ENCODE data around the gene ELFN1.

The ELFN1 gene

DNA sequence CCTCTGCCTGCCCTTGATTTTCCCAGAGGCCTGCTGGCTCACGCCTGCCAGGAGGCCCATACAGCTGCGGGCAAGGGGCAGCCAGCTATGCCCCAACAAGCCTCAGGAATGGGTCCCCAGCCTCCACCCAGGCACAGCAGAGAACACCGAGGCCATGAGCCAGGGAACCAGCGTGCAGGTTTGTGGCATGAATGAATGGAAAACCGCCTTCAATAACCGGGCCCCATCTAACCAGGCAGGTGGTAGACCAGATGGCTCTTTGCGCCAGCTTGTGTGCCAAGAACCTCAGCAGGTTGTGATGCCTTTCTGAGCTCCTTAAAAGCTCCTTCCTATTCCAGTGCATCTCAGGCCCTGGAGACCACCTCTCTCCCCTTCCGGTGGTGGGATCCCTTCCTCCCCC is 50.2 kb downstream of the ELFN1 start:
- Histone ChIP-seq H3K36me3 (ENCODE audit: control insufficient read depth, insufficient read depth, low read length) (no peaks in the 10 kb centered on the region), H3K4me3 (replicated peaks; ENCODE audit: low read depth, low read length) (no peak overlapping the region), H3K27me3 (replicated peaks; ENCODE audit: control insufficient read depth, insufficient read depth, low read length) (no peaks in the 10 kb centered on the region)
- TF ChIP-seq CTCF (IDR thresholded peaks at IDR 0.05; ENCODE audit: insufficient read depth, low read length, poor library complexity, severe bottlenecking), result no peak
- no peak for DNase-seq (ENCODE audit: extremely low read depth, insufficient read length)

DNA sequence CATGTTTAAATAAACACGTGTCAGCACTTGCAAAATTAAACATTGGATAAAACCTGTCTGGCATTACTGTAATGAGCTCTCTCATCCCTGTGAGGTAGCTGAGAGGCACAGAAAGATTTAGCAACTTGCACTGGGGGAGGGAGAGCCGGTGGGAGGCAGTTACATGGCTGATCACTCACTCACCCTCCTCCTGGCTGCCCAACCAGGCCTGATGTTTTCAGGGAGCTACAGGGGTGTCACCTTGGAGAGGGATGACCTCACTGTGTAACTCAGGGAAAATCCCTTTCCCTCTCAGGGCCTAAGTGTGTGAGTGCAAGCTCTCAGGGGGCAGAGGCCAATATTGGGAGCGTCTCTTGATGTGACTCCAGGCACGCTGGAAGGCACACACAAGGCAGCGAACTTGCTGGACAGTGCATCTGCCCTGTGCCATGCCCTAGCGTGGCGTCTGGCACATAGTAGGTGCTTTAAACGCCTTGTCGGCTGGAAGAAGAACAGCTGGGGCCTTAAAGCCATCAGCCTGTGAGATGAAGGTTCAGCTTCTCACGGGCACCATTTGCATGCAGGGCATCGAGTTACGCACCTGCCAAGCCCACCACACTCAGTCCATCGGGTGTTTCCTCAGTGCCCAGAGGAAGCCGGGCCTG is 51.1 kb downstream of the ELFN1 start:
- Histone ChIP-seq H3K4me3 (replicated peaks; ENCODE audit: low read depth, low read length) (no peak overlapping the region), H3K27me3 (replicated peaks; ENCODE audit: control insufficient read depth, insufficient read depth, low read length) (no peaks in the 10 kb centered on the region)
- no peak for TF ChIP-seq CTCF (IDR thresholded peaks at IDR 0.05; ENCODE audit: insufficient read depth, low read length, poor library complexity, severe bottlenecking)

DNA sequence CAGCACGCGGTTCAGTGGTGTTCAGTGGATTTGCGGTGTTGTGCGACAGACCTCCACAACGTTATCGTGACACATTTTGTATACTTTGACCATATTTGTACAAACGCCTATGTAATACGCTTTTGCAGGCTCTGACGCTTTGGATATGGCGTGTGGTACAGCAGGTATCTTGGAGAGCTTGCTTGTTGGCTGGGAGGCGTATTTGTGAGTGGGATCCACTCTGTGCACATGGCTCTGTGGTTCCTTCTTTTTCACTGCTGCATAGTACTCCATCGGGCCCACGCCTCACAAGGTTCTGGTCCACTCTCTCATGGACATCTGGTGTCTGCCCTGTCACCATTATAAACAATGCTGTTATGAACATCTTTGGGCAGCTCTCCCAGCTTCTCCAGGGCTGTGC is 53.2 kb downstream of the ELFN1 start:
- Histone ChIP-seq H3K36me3 (ENCODE audit: control insufficient read depth, insufficient read depth, low read length) (no peaks in the 10 kb centered on the region), H3K4me3 (replicated peaks; ENCODE audit: low read depth, low read length) (no peak overlapping the region), H3K27me3 (replicated peaks; ENCODE audit: control insufficient read depth, insufficient read depth, low read length) (no peaks in the 10 kb centered on the region)
- no peak for DNase-seq (ENCODE audit: extremely low read depth, insufficient read length)
- TF ChIP-seq CTCF (IDR thresholded peaks at IDR 0.05; ENCODE audit: insufficient read depth, low read length, poor library complexity, severe bottlenecking), result no peak

More for the DNA sequence above, 51.1 kb downstream of the ELFN1 start:
- no peak for DNase-seq (ENCODE audit: extremely low read depth, insufficient read length)
- no peaks in the 10 kb centered on the region for H3K36me3 ChIP-seq (ENCODE audit: control insufficient read depth, insufficient read depth, low read length)

DNA sequence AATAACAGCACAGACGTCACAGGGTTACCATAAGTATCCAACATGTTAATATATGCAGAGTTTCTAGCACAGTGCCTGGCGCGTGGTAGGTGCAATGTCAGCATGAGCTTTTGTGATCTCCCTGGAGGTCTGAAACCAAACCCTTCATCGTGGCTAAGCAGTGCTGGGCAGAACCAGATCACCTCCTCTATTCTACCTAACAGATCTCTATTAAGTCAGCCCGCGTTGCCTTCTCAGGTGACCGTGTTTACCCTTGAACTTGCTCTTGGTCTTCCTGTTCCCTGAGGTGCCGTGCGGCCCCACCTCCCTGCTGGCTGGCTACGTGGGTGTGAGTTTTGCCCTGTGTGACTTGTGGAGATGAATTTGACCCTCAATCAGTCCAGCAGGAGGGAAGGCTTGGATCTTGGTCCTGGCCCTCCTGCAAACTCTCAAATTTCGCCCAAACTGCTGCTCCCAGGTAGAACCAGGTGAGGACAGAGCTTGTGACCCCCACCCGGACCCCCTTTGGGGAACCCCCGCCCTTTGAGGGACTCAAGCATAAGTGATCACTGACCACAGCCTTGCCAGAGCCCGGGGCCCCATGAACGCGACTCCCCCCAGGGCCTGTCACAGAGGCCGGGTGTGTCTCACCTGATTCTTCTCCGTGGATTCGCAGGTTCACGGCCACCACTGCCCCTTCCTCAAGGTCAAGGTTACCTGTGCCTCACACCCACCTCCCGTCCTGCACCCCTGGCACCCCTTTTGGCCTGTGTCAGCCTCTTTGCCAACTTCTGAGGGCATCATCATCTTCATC is 54.2 kb downstream of the ELFN1 start:
- TF ChIP-seq CTCF (IDR thresholded peaks at IDR 0.05; ENCODE audit: insufficient read depth, low read length, poor library complexity, severe bottlenecking), result no peak
- DNase-seq (ENCODE audit: extremely low read depth, insufficient read length), result no peak
- Histone ChIP-seq H3K36me3 (ENCODE audit: control insufficient read depth, insufficient read depth, low read length) (no peaks in the 10 kb centered on the region), H3K4me3 (replicated peaks; ENCODE audit: low read depth, low read length) (no peak overlapping the region), H3K27me3 (replicated peaks; ENCODE audit: control insufficient read depth, insufficient read depth, low read length) (no peaks in the 10 kb centered on the region)

DNA sequence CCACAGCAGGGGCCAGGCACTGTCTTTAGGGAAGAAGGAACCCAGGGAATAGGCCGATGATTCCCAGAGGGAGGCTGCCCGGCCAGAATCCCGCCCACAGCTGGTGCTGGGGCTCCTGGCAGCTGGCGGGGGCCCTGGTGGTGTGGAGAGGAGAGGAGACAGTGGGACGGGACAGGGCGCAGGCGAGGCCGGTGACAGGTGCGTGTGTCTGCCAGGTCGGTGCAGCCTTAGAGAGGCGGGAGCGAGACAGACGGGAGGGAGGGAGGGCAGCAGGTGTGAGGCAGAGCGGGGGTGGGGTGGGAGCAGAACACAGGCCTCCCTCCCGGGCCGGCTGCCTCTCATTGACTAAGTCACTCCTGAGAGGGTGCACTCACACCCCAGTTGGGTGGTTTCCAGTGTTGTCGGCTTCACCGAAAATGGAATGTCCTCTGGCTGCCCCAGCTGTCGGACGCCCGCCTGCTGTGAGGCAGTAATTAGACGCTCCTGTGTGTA is 55.2 kb downstream of the ELFN1 start:
- no peak overlapping the region for H3K4me3 ChIP-seq (replicated peaks; ENCODE audit: low read depth, low read length)
- no peak for DNase-seq (ENCODE audit: extremely low read depth, insufficient read length)
- no peaks in the 10 kb centered on the region for H3K27me3 ChIP-seq (replicated peaks; ENCODE audit: control insufficient read depth, insufficient read depth, low read length)
- H3K36me3 ChIP-seq (ENCODE audit: control insufficient read depth, insufficient read depth, low read length), result no peaks in the 10 kb centered on the region
- no peak for TF ChIP-seq CTCF (IDR thresholded peaks at IDR 0.05; ENCODE audit: insufficient read depth, low read length, poor library complexity, severe bottlenecking)
